HG03469 (cell line): ENCODE measurements around the gene CD46.

Experiments used
- ATAC-seq: cut with Tn5 transposase; IDR thresholded peaks from one replicate; pipeline ENCODE4 v1.9.1; 2021; ENCODE audit warnings: mild to moderate bottlenecking, moderate library complexity, moderate number of reproducible peaks; ENCODE audit not compliant: unreplicated experiment

The CD46 gene

GRCh38 chr1:207826557-207827487 is 75.0 kb downstream of the CD46 start:
- no peak for ATAC-seq

- no peak for ATAC-seq
These were observed 75.6 kb downstream of the CD46 start for GRCh38 chr1:207827488-207827830.

GRCh38 chr1:207828046-207828445 is 76.2 kb downstream of the CD46 start:
- ATAC-seq, result no peak

- peak; percentile 17 for ATAC-seq
These were observed 76.8 kb downstream of the CD46 start for GRCh38 chr1:207828485-207829158.

GRCh38 chr1:207829576-207829975 is 77.7 kb downstream of the CD46 start:
- ATAC-seq, result no peak

- no peak for ATAC-seq
These were observed 78.9 kb downstream of the CD46 start for GRCh38 chr1:207830788-207831187.

- peak; percentile 83 for ATAC-seq
These were observed 79.9 kb downstream of the CD46 start for GRCh38 chr1:207831517-207832327.

- ATAC-seq, result no peak
These were observed 80.9 kb downstream of the CD46 start for GRCh38 chr1:207832796-207833195.

GRCh38 chr1:207833381-207833780 is 81.5 kb downstream of the CD46 start:
- no peak for ATAC-seq

- no peak for ATAC-seq
These were observed 82.3 kb downstream of the CD46 start for GRCh38 chr1:207833956-207834660.

- ATAC-seq, result no peak
These were observed 84.1 kb downstream of the CD46 start for GRCh38 chr1:207835958-207836357.

GRCh38 chr1:207836591-207837347 is 84.9 kb downstream of the CD46 start:
- ATAC-seq, result no peak

GRCh38 chr1:207837673-207838072 is 85.8 kb downstream of the CD46 start:
- ATAC-seq, result no peak

- no peak for ATAC-seq
These were observed 86.6 kb downstream of the CD46 start for GRCh38 chr1:207838156-207839082.

- ATAC-seq, result no peak
These were observed 87.2 kb downstream of the CD46 start for GRCh38 chr1:207839083-207839413.

- ATAC-seq, result no peak
These were observed 88.5 kb downstream of the CD46 start for GRCh38 chr1:207840380-207840779.

GRCh38 chr1:207841293-207841692 is 89.4 kb downstream of the CD46 start:
- ATAC-seq, result no peak

GRCh38 chr1:207841901-207842300 is 90.0 kb downstream of the CD46 start:
- no peak for ATAC-seq

GRCh38 chr1:207842506-207842905 is 90.7 kb downstream of the CD46 start:
- no peak for ATAC-seq
